Suprapubic skin (tissue), 3 donors: Measurements from ENCODE around the gene EED.

Experiments used
- POLR2A ChIP-seq, 2 donors: fragments of 450-650 bp; IDR thresholded peaks; one replicate each; pipeline ENCODE4 v1.6.1; 2017; ENCODE audit warnings: antibody characterized with exemption in 2 of 2, mild to moderate bottlenecking in 2 of 2, moderate library complexity in 2 of 2
- TF ChIP-seq, protein P1 (sequence below), 2 donors: fragments of 200-600 bp in 1 of 2; fragments of 450-650 bp in 1 of 2; sonication (generic) in 1 of 2; IDR thresholded peaks; one replicate each; pipeline ENCODE4 v1.5.1; 2016 to 2019; ENCODE audit warnings: antibody characterized with exemption in 2 of 2, mild to moderate bottlenecking in 1 of 2, moderate library complexity in 1 of 2

DNA sequence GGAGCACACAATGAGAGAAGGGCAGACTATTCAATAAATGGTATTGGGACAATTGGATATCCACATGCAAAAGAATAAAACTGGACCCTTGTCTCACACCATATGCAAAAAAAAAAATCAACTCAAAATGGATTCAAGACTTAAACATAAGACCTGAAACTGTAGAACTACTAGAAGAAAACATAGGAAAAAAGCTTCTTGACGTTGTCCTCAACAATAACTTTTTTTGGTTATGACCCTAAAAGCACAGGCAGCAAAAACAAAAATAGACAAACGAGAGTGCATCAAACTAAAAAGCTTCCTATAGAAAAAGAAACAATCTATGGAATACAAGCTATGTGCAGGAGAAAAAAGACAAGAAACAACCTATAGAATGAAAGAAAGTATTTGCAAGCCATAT, 37.1 kb upstream of the EED start:
- TF ChIP-seq, protein P1, sequence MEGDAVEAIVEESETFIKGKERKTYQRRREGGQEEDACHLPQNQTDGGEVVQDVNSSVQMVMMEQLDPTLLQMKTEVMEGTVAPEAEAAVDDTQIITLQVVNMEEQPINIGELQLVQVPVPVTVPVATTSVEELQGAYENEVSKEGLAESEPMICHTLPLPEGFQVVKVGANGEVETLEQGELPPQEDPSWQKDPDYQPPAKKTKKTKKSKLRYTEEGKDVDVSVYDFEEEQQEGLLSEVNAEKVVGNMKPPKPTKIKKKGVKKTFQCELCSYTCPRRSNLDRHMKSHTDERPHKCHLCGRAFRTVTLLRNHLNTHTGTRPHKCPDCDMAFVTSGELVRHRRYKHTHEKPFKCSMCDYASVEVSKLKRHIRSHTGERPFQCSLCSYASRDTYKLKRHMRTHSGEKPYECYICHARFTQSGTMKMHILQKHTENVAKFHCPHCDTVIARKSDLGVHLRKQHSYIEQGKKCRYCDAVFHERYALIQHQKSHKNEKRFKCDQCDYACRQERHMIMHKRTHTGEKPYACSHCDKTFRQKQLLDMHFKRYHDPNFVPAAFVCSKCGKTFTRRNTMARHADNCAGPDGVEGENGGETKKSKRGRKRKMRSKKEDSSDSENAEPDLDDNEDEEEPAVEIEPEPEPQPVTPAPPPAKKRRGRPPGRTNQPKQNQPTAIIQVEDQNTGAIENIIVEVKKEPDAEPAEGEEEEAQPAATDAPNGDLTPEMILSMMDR (IDR thresholded peaks at IDR 0.05) = no peak
- no peak for TF ChIP-seq POLR2A (IDR thresholded peaks at IDR 0.05)
